WTC11 (cell line): ENCODE data around the gene DSN1. TPM values are rescaled to one million over a fixed set of nuclear protein-coding genes. Genes with fewer than 3 reads are reported as not detected.
"Not testable (repeated sequence)": the region's sequence is repeated elsewhere in the genome, so short reads cannot be mapped to it uniquely, and the experiment has no call there.

Experiments used
- ATAC-seq: fragments of 200-7000 bp; cut with Tn5 transposase; 2 replicates; pipeline ENCODE4 v1.10.0; 2021; ENCODE audit warnings: mild to moderate bottlenecking, moderate library complexity
- CTCF ChIA-PET: fragments of 300-600 bp; sonication (Branson Sonifier 250); formaldehyde crosslinking; loops from one replicate; lab custom pipeline; 2021; ENCODE audit warnings: antibody characterized with exemption; lab: Charles Lee
- POLR2A ChIA-PET: fragments of 350-600 bp; sonication (Branson Sonifier 250); formaldehyde crosslinking; loops from one replicate; lab custom pipeline; 2021; ENCODE audit warnings: antibody characterized with exemption; lab: Charles Lee
- DNase-seq: peaks from one replicate; pipeline ENCODE4 v3.0.0; 2021; ENCODE audit warnings: low spot score
- H3K27ac Mint-ChIP-seq: 2 replicates; pipeline ENCODE4 v1.8.0; 2021; ENCODE audit warnings: mixed read lengths
- H3K27me3 Mint-ChIP-seq: 2 replicates; pipeline ENCODE4 v1.8.0; 2021; ENCODE audit warnings: low read depth, mild to moderate bottlenecking, moderate library complexity, mixed read lengths
- H3K36me3 Mint-ChIP-seq: 2 replicates; pipeline ENCODE4 v1.8.0; 2021; ENCODE audit warnings: mixed read lengths
- H3K4me1 Mint-ChIP-seq: 2 replicates; pipeline ENCODE4 v1.8.0; 2022; ENCODE audit warnings: mixed read lengths
- H3K4me3 Mint-ChIP-seq: 2 replicates; pipeline ENCODE4 v1.8.0; 2021; ENCODE audit warnings: mild to moderate bottlenecking, moderate library complexity, mixed read lengths
- H3K9me3 Mint-ChIP-seq: 2 replicates; pipeline ENCODE4 v1.8.0; 2021; ENCODE audit warnings: mixed read lengths
- ATF2 ChIP-seq: sonication (generic); formaldehyde crosslinking; IDR thresholded peaks from 2 replicates; pipeline ENCODE4 v1.8.1; 2022; ENCODE audit warnings: low read depth, missing genetic modification reagents, borderline replicate concordance
- CREB1 ChIP-seq: sonication (generic); formaldehyde crosslinking; IDR thresholded peaks from 2 replicates; pipeline ENCODE4 v1.8.0; 2023; ENCODE audit warnings: mild to moderate bottlenecking, missing genetic modification reagents
- CTCF ChIP-seq: fragments of 200-600 bp; IDR thresholded peaks from 2 replicates; pipeline ENCODE4 v1.8.0; 2022; ENCODE audit warnings: antibody characterized with exemption
- E2F5 ChIP-seq: sonication (generic); formaldehyde crosslinking; IDR thresholded peaks from 2 replicates; pipeline ENCODE4 v1.8.1; 2022; ENCODE audit warnings: mild to moderate bottlenecking, moderate library complexity, missing genetic modification reagents
- FOXP4 ChIP-seq: sonication (generic); formaldehyde crosslinking; IDR thresholded peaks from 2 replicates; pipeline ENCODE4 v1.8.0; 2022; ENCODE audit warnings: mild to moderate bottlenecking, missing genetic modification reagents
- HMGA2 ChIP-seq: fragments of 250-450 bp; sonication (Bioruptor Pico); IDR thresholded peaks from 2 replicates; pipeline ENCODE4 v1.4.0; 2021; ENCODE audit warnings: mild to moderate bottlenecking, moderate library complexity
- IRF1 ChIP-seq: sonication (generic); formaldehyde crosslinking; IDR thresholded peaks from 2 replicates; pipeline ENCODE4 v1.8.0; 2023; ENCODE audit warnings: missing genetic modification reagents
- IRF2 ChIP-seq: sonication (generic); formaldehyde crosslinking; IDR thresholded peaks from 2 replicates; pipeline ENCODE4 v1.8.0; 2022; ENCODE audit warnings: low read depth, missing genetic modification reagents, borderline replicate concordance
- MXD4 ChIP-seq: fragments of 250-450 bp; sonication (Bioruptor Pico); IDR thresholded peaks from 2 replicates; pipeline ENCODE4 v1.8.0; 2021; ENCODE audit warnings: mild to moderate bottlenecking, moderate library complexity, borderline replicate concordance
- NR1H2 ChIP-seq: sonication (generic); formaldehyde crosslinking; IDR thresholded peaks from 2 replicates; pipeline ENCODE4 v1.9.0; 2021; ENCODE audit warnings: mild to moderate bottlenecking, moderate library complexity, missing genetic modification reagents
- TEAD1 ChIP-seq: sonication (generic); formaldehyde crosslinking; IDR thresholded peaks from 2 replicates; pipeline ENCODE4 v1.8.0; 2022; ENCODE audit warnings: mild to moderate bottlenecking, missing genetic modification reagents
- ZNF138 ChIP-seq: sonication (generic); formaldehyde crosslinking; conservative IDR thresholded peaks from 2 replicates; pipeline ENCODE4 v1.8.1; 2022; ENCODE audit warnings: mild to moderate bottlenecking, moderate library complexity, missing genetic modification reagents
- ZNF219 ChIP-seq: sonication (generic); formaldehyde crosslinking; IDR thresholded peaks from 2 replicates; pipeline ENCODE4 v1.8.0; 2023; ENCODE audit warnings: missing genetic modification reagents, mild to moderate bottlenecking, borderline replicate concordance
- ZNF425 ChIP-seq: fragments of 250-450 bp; sonication (Bioruptor Pico); conservative IDR thresholded peaks from 2 replicates; pipeline ENCODE4 v1.9.0; 2021; ENCODE audit warnings: mild to moderate bottlenecking
- ZNF532 ChIP-seq: fragments of 250-450 bp; sonication (Bioruptor Pico); IDR thresholded peaks from 2 replicates; pipeline ENCODE4 v1.9.0; 2021; ENCODE audit warnings: mild to moderate bottlenecking, borderline replicate concordance
- total RNA-seq: library from RNA; stranded (reverse); gene quantifications from 3 replicates; pipeline ENCODE4 v1.2.3, GENCODE V29; 2021

Gene DSN1
- total RNA-seq, 1 experiment from 2014 or later, result 27.0 TPM

- no peaks in the 10 kb centered on the region for H3K27me3 Mint-ChIP-seq
These were observed 26.8 kb upstream of the DSN1 start for GRCh38 chr20:36800410-36800809.

GRCh38 chr20:36799313-36799712, 25.8 kb upstream of the DSN1 start:
- H3K9me3 Mint-ChIP-seq, H3K4me1 Mint-ChIP-seq, ATAC-seq, H3K4me3 Mint-ChIP-seq, H3K27me3 Mint-ChIP-seq, POLR2A ChIA-PET, DNase-seq, H3K27ac Mint-ChIP-seq: not testable (repeated sequence)
- peaks cover 39% of the 10 kb centered on the region for H3K36me3 Mint-ChIP-seq
- CTCF ChIA-PET, result interaction anchor here (0.6 to 1.8 kb wide), 2 partner anchors 9 to 89 kb away, joined by 3 to 11 read pairs; no protein-coding TSS in a partner anchor

More at GRCh38 chr20:36800410-36800809, 26.8 kb upstream of the DSN1 start:
- ATAC-seq, result no peak
- CTCF ChIA-PET, result interaction anchor here (1.1 to 1.8 kb wide), 2 partner anchors 8 to 114 kb away, joined by 3 to 11 read pairs; no protein-coding TSS in a partner anchor
- Mint-ChIP-seq H3K9me3 (no peaks in the 10 kb centered on the region), H3K4me3 (no peak overlapping the region), H3K27ac (no peak overlapping the region), H3K36me3 (peaks cover 39% of the 10 kb centered on the region), H3K4me1 (no peaks in the 10 kb centered on the region)
- no peak for DNase-seq
- TF ChIP-seq TEAD1 (CRISPR knock-in tag) (no peak), E2F5 (CRISPR knock-in tag) (no peak), IRF2 (CRISPR knock-in tag) (no peak)
- POLR2A ChIA-PET, result no interaction called here

GRCh38 chr20:36796875-36797274, 23.3 kb upstream of the DSN1 start:
- ChIA-PET POLR2A (no interaction called here), CTCF (interaction anchor here (1.4 kb wide), 1 partner anchor 12 kb away, joined by 9 read pairs; no protein-coding TSS in a partner anchor)
- no peaks in the 10 kb centered on the region for H3K9me3 Mint-ChIP-seq
- TF ChIP-seq MXD4 (CRISPR knock-in tag) (no peak), FOXP4 (CRISPR knock-in tag) (no peak), ZNF219 (CRISPR knock-in tag) (no peak), IRF2 (CRISPR knock-in tag) (no peak), ATF2 (CRISPR knock-in tag) (no peak), CTCF (no peak), ZNF425 (CRISPR knock-in tag) (no peak), HMGA2 (CRISPR knock-in tag) (no peak), CREB1 (no peak), ZNF532 (no peak), NR1H2 (CRISPR knock-in tag) (no peak), ZNF138 (no peak), IRF1 (no peak)

More at GRCh38 chr20:36796875-36797274, 23.3 kb upstream of the DSN1 start:
- peaks cover 40% of the 10 kb centered on the region for H3K36me3 Mint-ChIP-seq
- no peak for ATAC-seq
- no peaks in the 10 kb centered on the region for H3K27me3 Mint-ChIP-seq
- no peak for DNase-seq
- H3K4me1 Mint-ChIP-seq, result no peaks in the 10 kb centered on the region
- no peak overlapping the region for H3K27ac Mint-ChIP-seq
- H3K4me3 Mint-ChIP-seq, result no peak overlapping the region
